GM18526 (cell line): Measurements from ENCODE around the gene MIS12.

ENCODE experiments used
- POLR2A ChIP-seq: IDR thresholded peaks from 3 replicates; pipeline ENCODE4 v1.6.1; 2011; ENCODE audit not compliant: insufficient read length; ENCODE audit errors: extremely low read depth

The MIS12 gene

GRCh38 chr17:5514976-5515375 lies 28.6 kb downstream of the MIS12 start:
- no peak for TF ChIP-seq POLR2A

GRCh38 chr17:5516060-5516792 lies 29.9 kb downstream of the MIS12 start:
- TF ChIP-seq POLR2A, result no peak

- no peak for TF ChIP-seq POLR2A
Measured at GRCh38 chr17:5522476-5522875, 36.1 kb downstream of the MIS12 start.

- no peak for TF ChIP-seq POLR2A
Measured at GRCh38 chr17:5523249-5523648, 36.9 kb downstream of the MIS12 start.

- TF ChIP-seq POLR2A, result no peak
Measured at GRCh38 chr17:5526821-5527598, 40.6 kb downstream of the MIS12 start.

- no peak for TF ChIP-seq POLR2A
Measured at GRCh38 chr17:5527601-5528250, 41.4 kb downstream of the MIS12 start.

- no peak for TF ChIP-seq POLR2A
Measured at GRCh38 chr17:5530265-5531084, 44.1 kb downstream of the MIS12 start.

- TF ChIP-seq POLR2A, result no peak
Measured at GRCh38 chr17:5531085-5531418, 44.7 kb downstream of the MIS12 start.

GRCh38 chr17:5532581-5532980 lies 46.2 kb downstream of the MIS12 start:
- TF ChIP-seq POLR2A, result no peak

GRCh38 chr17:5533486-5534315 lies 47.3 kb downstream of the MIS12 start:
- no peak for TF ChIP-seq POLR2A

- no peak for TF ChIP-seq POLR2A
Measured at GRCh38 chr17:5535436-5535835, 49.1 kb downstream of the MIS12 start.

GRCh38 chr17:5536866-5537650 lies 50.7 kb downstream of the MIS12 start:
- TF ChIP-seq POLR2A, result no peak

GRCh38 chr17:5539286-5539685 lies 52.9 kb downstream of the MIS12 start:
- TF ChIP-seq POLR2A, result no peak

GRCh38 chr17:5540321-5540720 lies 54.0 kb downstream of the MIS12 start:
- no peak for TF ChIP-seq POLR2A
